Subcutaneous abdominal adipose tissue (tissue), 5 donors: ENCODE results near the gene FNDC7.

Experiments
- H3K27ac ChIP-seq: one replicate; pipeline ENCODE4 v1.7.0; 2013; ENCODE audit warnings: low read depth, mild to moderate bottlenecking, inconsistent platforms, low read length, moderate library complexity
- H3K27me3 ChIP-seq, 5 donors: one replicate each; pipeline ENCODE4 v1.7.0; 2013; ENCODE audit warnings: low read length in 5 of 5, inconsistent platforms in 1 of 5; ENCODE audit not compliant: control insufficient read depth in 5 of 5, insufficient read depth in 4 of 5
- H3K36me3 ChIP-seq, 5 donors: one replicate each; pipeline ENCODE4 v1.7.0; 2013; ENCODE audit warnings: low read length in 5 of 5; ENCODE audit not compliant: control insufficient read depth in 5 of 5, insufficient read depth in 5 of 5
- H3K4me1 ChIP-seq, 5 donors: one replicate each; pipeline ENCODE4 v1.7.0; 2013; ENCODE audit warnings: low read length in 5 of 5, mild to moderate bottlenecking in 3 of 5, moderate library complexity in 1 of 5; ENCODE audit not compliant: control insufficient read depth in 5 of 5, insufficient read depth in 5 of 5
- H3K4me3 ChIP-seq, 5 donors: one replicate each; pipeline ENCODE4 v1.7.0; 2013; ENCODE audit warnings: low read length in 5 of 5, low read depth in 1 of 5
- H3K9ac ChIP-seq, 5 donors: one replicate each; pipeline ENCODE4 v1.7.0; 2013; ENCODE audit warnings: low read length in 5 of 5, mild to moderate bottlenecking in 4 of 5, moderate library complexity in 3 of 5
- H3K9me3 ChIP-seq, 5 donors: one replicate each; pipeline ENCODE4 v1.7.0; 2013; ENCODE audit warnings: low read length in 5 of 5; ENCODE audit not compliant: control insufficient read depth in 5 of 5
- donor health status: healthy.
- donor health status: healthy.
- donor health status: healthy.
- donor health status: healthy.
- donor health status: healthy.

Gene FNDC7

GRCh38 chr1:108708691-108709660 is 3.7 kb upstream of the FNDC7 start:
- no peaks in the 10 kb centered on the region for H3K9me3 ChIP-seq
- H3K4me1 ChIP-seq = peaks cover 0 to 7% (median 3%) of the 10 kb centered on the region in 5 donors
- H3K9ac ChIP-seq = no peak overlapping the region
- H3K36me3 ChIP-seq = no peaks in the 10 kb centered on the region
- no peak overlapping the region for H3K27ac ChIP-seq
- peaks cover 0 to 3% (median 2%) of the 10 kb centered on the region in 5 donors for H3K27me3 ChIP-seq
- H3K4me3 ChIP-seq = no peak overlapping the region

- no peak overlapping the region for H3K27ac ChIP-seq
- H3K4me1 ChIP-seq = no peaks in the 10 kb centered on the region
Measured at GRCh38 chr1:108715932-108716331, 3.2 kb downstream of the FNDC7 start.

GRCh38 chr1:108716437-108717230 is 3.9 kb downstream of the FNDC7 start:
- H3K27ac ChIP-seq = no peak overlapping the region
- H3K4me3 ChIP-seq = no peak overlapping the region
- H3K9me3 ChIP-seq = no peaks in the 10 kb centered on the region
- no peaks in the 10 kb centered on the region for H3K36me3 ChIP-seq
- H3K9ac ChIP-seq = no peak overlapping the region
- no peaks in the 10 kb centered on the region for H3K4me1 ChIP-seq
- H3K27me3 ChIP-seq = peaks cover 0 to 2% (median 0%) of the 10 kb centered on the region in 5 donors

More at GRCh38 chr1:108715932-108716331, 3.2 kb downstream of the FNDC7 start:
- no peaks in the 10 kb centered on the region for H3K36me3 ChIP-seq
- peaks cover 0 to 2% (median 0%) of the 10 kb centered on the region in 5 donors for H3K27me3 ChIP-seq
- H3K9ac ChIP-seq = no peak overlapping the region
- no peaks in the 10 kb centered on the region for H3K9me3 ChIP-seq
- no peak overlapping the region for H3K4me3 ChIP-seq

- Histone ChIP-seq H3K4me3 (no peak overlapping the region), H3K9me3 (no peaks in the 10 kb centered on the region), H3K4me1 (no peaks in the 10 kb centered on the region), H3K9ac (no peak overlapping the region), H3K27me3 (no peaks in the 10 kb centered on the region), H3K36me3 (no peaks in the 10 kb centered on the region), H3K27ac (no peak overlapping the region)
Measured at GRCh38 chr1:108717774-108718316, 5.1 kb downstream of the FNDC7 start.

GRCh38 chr1:108718927-108719655 is 6.4 kb downstream of the FNDC7 start:
- no peaks in the 10 kb centered on the region for H3K4me1 ChIP-seq
- no peak overlapping the region for H3K9ac ChIP-seq
- H3K36me3 ChIP-seq = no peaks in the 10 kb centered on the region
- no peak overlapping the region for H3K4me3 ChIP-seq
- no peaks in the 10 kb centered on the region for H3K27me3 ChIP-seq
- no peaks in the 10 kb centered on the region for H3K9me3 ChIP-seq
- no peak overlapping the region for H3K27ac ChIP-seq

- H3K9ac ChIP-seq = no peak overlapping the region
- H3K4me3 ChIP-seq = no peak overlapping the region
- no peaks in the 10 kb centered on the region for H3K27me3 ChIP-seq
- no peaks in the 10 kb centered on the region for H3K4me1 ChIP-seq
- H3K27ac ChIP-seq = no peak overlapping the region
- no peaks in the 10 kb centered on the region for H3K36me3 ChIP-seq
- H3K9me3 ChIP-seq = no peaks in the 10 kb centered on the region
Measured at GRCh38 chr1:108719656-108720435, 7.1 kb downstream of the FNDC7 start.

- Histone ChIP-seq H3K27me3 (no peaks in the 10 kb centered on the region), H3K9ac (no peak overlapping the region), H3K36me3 (no peaks in the 10 kb centered on the region), H3K4me3 (no peak overlapping the region), H3K4me1 (no peaks in the 10 kb centered on the region), H3K9me3 (no peaks in the 10 kb centered on the region), H3K27ac (no peak overlapping the region)
Measured at GRCh38 chr1:108722292-108722691, 9.6 kb downstream of the FNDC7 start.

GRCh38 chr1:108725906-108726305 is 13.2 kb downstream of the FNDC7 start:
- no peak overlapping the region for H3K9ac ChIP-seq
- no peaks in the 10 kb centered on the region for H3K4me1 ChIP-seq
- H3K4me3 ChIP-seq = no peak overlapping the region
- no peaks in the 10 kb centered on the region for H3K36me3 ChIP-seq
- H3K27me3 ChIP-seq = peaks cover 0 to 5% (median 0%) of the 10 kb centered on the region in 5 donors
- no peaks in the 10 kb centered on the region for H3K9me3 ChIP-seq
- H3K27ac ChIP-seq = no peak overlapping the region

GRCh38 chr1:108728327-108728923 is 15.7 kb downstream of the FNDC7 start:
- no peaks in the 10 kb centered on the region for H3K4me1 ChIP-seq

More at GRCh38 chr1:108728327-108728923, 15.7 kb downstream of the FNDC7 start:
- Histone ChIP-seq H3K36me3 (no peaks in the 10 kb centered on the region), H3K27me3 (peaks cover 0 to 5% (median 0%) of the 10 kb centered on the region in 5 donors), H3K27ac (no peak overlapping the region), H3K9me3 (no peaks in the 10 kb centered on the region), H3K9ac (no peak overlapping the region), H3K4me3 (no peak overlapping the region)
